Neural crest cell (in vitro differentiated cells): ENCODE data around the gene HDAC5. TPM values are rescaled to one million over a fixed set of nuclear protein-coding genes. Genes with fewer than 3 reads are reported as not detected.

Experiments used
- DNase-seq: peaks from one replicate; pipeline ENCODE4 v3.0.0; 2021; ENCODE audit warnings: low read depth, mixed read lengths, low spot score
- H3K27ac Mint-ChIP-seq: one replicate; pipeline ENCODE4 v1.8.0; 2021; ENCODE audit warnings: mild to moderate bottlenecking, mixed read lengths; ENCODE audit not compliant: unreplicated experiment
- H3K27me3 Mint-ChIP-seq: 2 replicates; pipeline ENCODE4 v1.8.0; 2021; ENCODE audit warnings: low read depth, mild to moderate bottlenecking, mixed read lengths
- H3K36me3 Mint-ChIP-seq: 2 replicates; pipeline ENCODE4 v1.8.0; 2021; ENCODE audit warnings: low read depth, mild to moderate bottlenecking, mixed read lengths
- H3K4me1 Mint-ChIP-seq: 2 replicates; pipeline ENCODE4 v1.8.0; 2021; ENCODE audit warnings: mixed read lengths
- H3K4me3 Mint-ChIP-seq: one replicate; pipeline ENCODE4 v1.8.0; 2021; ENCODE audit warnings: mild to moderate bottlenecking, mixed read lengths
- H3K9me3 Mint-ChIP-seq: 2 replicates; pipeline ENCODE4 v1.8.0; 2021; ENCODE audit warnings: mixed read lengths
- CTCF ChIP-seq: fragments of 200-600 bp; sonication (generic); conservative IDR thresholded peaks from 2 replicates; pipeline ENCODE4 v1.5.0; 2021; ENCODE audit warnings: antibody characterized with exemption, mild to moderate bottlenecking
- total RNA-seq: library from RNA; stranded (reverse); gene quantifications from 2 replicates; pipeline ENCODE4 v1.2.1, GENCODE V29; 2021

Gene HDAC5
- total RNA-seq, 1 donor from 2014 or later = 27.1 TPM

- Mint-ChIP-seq H3K4me3 (no peak overlapping the region), H3K9me3 (no peaks in the 10 kb centered on the region), H3K27ac (no peak overlapping the region), H3K4me1 (peaks cover 24% of the 10 kb centered on the region), H3K36me3 (peaks cover 25% of the 10 kb centered on the region), H3K27me3 (no peaks in the 10 kb centered on the region)
- DNase-seq = no peak
- TF ChIP-seq CTCF = no peak
These were observed 60.6 kb downstream of the HDAC5 start for GRCh38 chr17:44062871-44063270.

GRCh38 chr17:44061446-44061845, 62.0 kb downstream of the HDAC5 start:
- no peaks in the 10 kb centered on the region for H3K27me3 Mint-ChIP-seq
- peaks cover 25% of the 10 kb centered on the region for H3K36me3 Mint-ChIP-seq
- H3K4me3 Mint-ChIP-seq = peak overlapping the region; percentile 1
- TF ChIP-seq CTCF = no peak
- no peak overlapping the region for H3K27ac Mint-ChIP-seq
- H3K9me3 Mint-ChIP-seq = no peaks in the 10 kb centered on the region
- DNase-seq = no peak
- peaks cover 20% of the 10 kb centered on the region for H3K4me1 Mint-ChIP-seq

GRCh38 chr17:44059101-44059892, 64.1 kb downstream of the HDAC5 start:
- no peak overlapping the region for H3K4me3 Mint-ChIP-seq
- peaks cover 25% of the 10 kb centered on the region for H3K36me3 Mint-ChIP-seq
- H3K9me3 Mint-ChIP-seq = no peaks in the 10 kb centered on the region
- H3K27ac Mint-ChIP-seq = no peak overlapping the region
- H3K27me3 Mint-ChIP-seq = no peaks in the 10 kb centered on the region
- H3K4me1 Mint-ChIP-seq = peaks cover 12% of the 10 kb centered on the region
- no peak for TF ChIP-seq CTCF
- no peak for DNase-seq

GRCh38 chr17:44053125-44053872, 70.1 kb downstream of the HDAC5 start:
- Mint-ChIP-seq H3K27ac (no peak overlapping the region), H3K9me3 (no peaks in the 10 kb centered on the region)

More at GRCh38 chr17:44053125-44053872, 70.1 kb downstream of the HDAC5 start:
- H3K4me1 Mint-ChIP-seq = no peaks in the 10 kb centered on the region
- peaks cover 14% of the 10 kb centered on the region for H3K36me3 Mint-ChIP-seq
- no peaks in the 10 kb centered on the region for H3K27me3 Mint-ChIP-seq
- TF ChIP-seq CTCF = no peak
- H3K4me3 Mint-ChIP-seq = no peak overlapping the region
- DNase-seq = no peak
